HepG2 (cell line): ENCODE measurements around the gene AP2B1. TPM values are rescaled to one million over a fixed set of nuclear protein-coding genes. Genes with fewer than 3 reads are reported as not detected.

ENCODE experiments used
- ARID2 ChIP-seq: sonication (generic); formaldehyde crosslinking; IDR thresholded peaks from 2 replicates; pipeline ENCODE4 v1.8.1; 2022; ENCODE audit warnings: mild to moderate bottlenecking, missing genetic modification reagents, borderline replicate concordance
- CC2D1A ChIP-seq: sonication (generic); formaldehyde crosslinking; IDR thresholded peaks from 2 replicates; pipeline ENCODE4 v1.8.1; 2023; ENCODE audit warnings: mild to moderate bottlenecking, missing genetic modification reagents
- DMAP1 ChIP-seq: IDR thresholded peaks from 2 replicates; pipeline ENCODE4 v1.6.1; 2016
- ETV6 ChIP-seq: sonication (generic); formaldehyde crosslinking; conservative IDR thresholded peaks from 2 replicates; pipeline ENCODE4 v1.4.0; 2020; ENCODE audit warnings: missing genetic modification reagents
- GATAD1 ChIP-seq: IDR thresholded peaks from 2 replicates; pipeline ENCODE4 v1.6.1; 2016; ENCODE audit warnings: missing genetic modification reagents, missing compliant biosample characterization
- HHEX ChIP-seq: IDR thresholded peaks from 2 replicates; pipeline ENCODE4 v1.6.1; 2016; ENCODE audit warnings: control low read depth
- KAT7 ChIP-seq: IDR thresholded peaks from 2 replicates; pipeline ENCODE4 v1.6.1; 2018; ENCODE audit warnings: borderline replicate concordance, missing compliant biosample characterization
- KDM2A ChIP-seq: sonication (generic); formaldehyde crosslinking; IDR thresholded peaks from 2 replicates; pipeline ENCODE4 v1.4.0; 2020; ENCODE audit warnings: low read depth, missing genetic modification reagents, borderline replicate concordance
- SNAI1 ChIP-seq: sonication (generic); formaldehyde crosslinking; IDR thresholded peaks from 2 replicates; pipeline ENCODE4 v1.5.0; 2020; ENCODE audit warnings: mild to moderate bottlenecking, missing genetic modification reagents, borderline replicate concordance
- SP140L ChIP-seq: sonication (generic); formaldehyde crosslinking; IDR thresholded peaks from 2 replicates; pipeline ENCODE4 v1.4.0; 2020; ENCODE audit warnings: missing genetic modification reagents, borderline replicate concordance
- TCF7L2 ChIP-seq: IDR thresholded peaks from 2 replicates; pipeline ENCODE4 v1.6.1; 2011; ENCODE audit warnings: mild to moderate bottlenecking, low read depth, low read length, moderate library complexity
- ZBTB8A ChIP-seq: sonication (generic); formaldehyde crosslinking; IDR thresholded peaks from 2 replicates; pipeline ENCODE4 v1.4.0; 2020; ENCODE audit warnings: mild to moderate bottlenecking, low read depth, missing genetic modification reagents, borderline replicate concordance
- ZNF12 ChIP-seq: sonication (generic); formaldehyde crosslinking; IDR thresholded peaks from 2 replicates; pipeline ENCODE4 v1.5.0; 2020; ENCODE audit warnings: missing genetic modification reagents
- ZNF20 ChIP-seq: sonication (generic); formaldehyde crosslinking; IDR thresholded peaks from 2 replicates; pipeline ENCODE4 v1.4.0; 2020; ENCODE audit warnings: mild to moderate bottlenecking, moderate library complexity, missing genetic modification reagents
- ZNF563 ChIP-seq: sonication (generic); formaldehyde crosslinking; IDR thresholded peaks from 2 replicates; pipeline ENCODE4 v1.8.0; 2022; ENCODE audit warnings: mild to moderate bottlenecking, moderate library complexity, missing genetic modification reagents
- ZSCAN29 ChIP-seq: sonication (generic); formaldehyde crosslinking; conservative IDR thresholded peaks from 2 replicates; pipeline ENCODE4 v1.4.0; 2020; ENCODE audit warnings: mild to moderate bottlenecking, missing genetic modification reagents
- polyA plus RNA-seq, 8 experiments: library from polyadenylated mRNA; depleted of rRNA in 3 of 8; stranded (reverse) in 7 of 8; unstranded in 1 of 8; fragments of >200 nt; fragmentation: Illumina TruSeq in 4 of 8; extraction: Trizol in 4 of 8; gene quantifications; 2 replicates each; pipeline versions ENCODE4 v1.2.1 to v1.2.3, GENCODE V29; 2011 to 2016; ENCODE audit warnings: low read depth in 4 of 8, missing spikeins in 1 of 8, mixed read lengths in 1 of 8; ENCODE audit not compliant: insufficient read depth in 1 of 8
- total RNA-seq, 5 experiments: library from RNA; depleted of rRNA; stranded (reverse); fragments of >200 nt; fragmentation: Illumina TruSeq; extraction: Trizol; gene quantifications; 2 replicates each; pipeline ENCODE4 v1.2.3, GENCODE V29; 2016; ENCODE audit warnings: low read depth in 1 of 5
- TF ChIP-seq, protein P1 (sequence below): IDR thresholded peaks from 2 replicates; pipeline ENCODE4 v1.6.1; 2016; ENCODE audit warnings: mild to moderate bottlenecking
- TF ChIP-seq, protein P2 (sequence below): sonication (generic); formaldehyde crosslinking; IDR thresholded peaks from 2 replicates; pipeline ENCODE4 v1.4.0; 2020; ENCODE audit warnings: mild to moderate bottlenecking, missing genetic modification reagents
- TF ChIP-seq, protein P3 (sequence below): sonication (generic); formaldehyde crosslinking; IDR thresholded peaks from 2 replicates; pipeline ENCODE4 v1.4.0; 2020; ENCODE audit warnings: missing genetic modification reagents
- TF ChIP-seq, protein P4 (sequence below): sonication (generic); formaldehyde crosslinking; IDR thresholded peaks from 2 replicates; pipeline ENCODE4 v1.4.0; 2020; ENCODE audit warnings: mild to moderate bottlenecking, missing genetic modification reagents
- TF ChIP-seq, protein P5 (sequence below): IDR thresholded peaks from 2 replicates; pipeline ENCODE4 v1.6.1; 2016; ENCODE audit warnings: missing compliant biosample characterization, missing genetic modification reagents, borderline replicate concordance

Gene AP2B1
- total and polyA plus RNA-seq, 2 of the 13 experiments (the other 11 are each of a cell fraction or from before 2014, with no cell fraction given): 23.8 to 71.3 TPM

DNA sequence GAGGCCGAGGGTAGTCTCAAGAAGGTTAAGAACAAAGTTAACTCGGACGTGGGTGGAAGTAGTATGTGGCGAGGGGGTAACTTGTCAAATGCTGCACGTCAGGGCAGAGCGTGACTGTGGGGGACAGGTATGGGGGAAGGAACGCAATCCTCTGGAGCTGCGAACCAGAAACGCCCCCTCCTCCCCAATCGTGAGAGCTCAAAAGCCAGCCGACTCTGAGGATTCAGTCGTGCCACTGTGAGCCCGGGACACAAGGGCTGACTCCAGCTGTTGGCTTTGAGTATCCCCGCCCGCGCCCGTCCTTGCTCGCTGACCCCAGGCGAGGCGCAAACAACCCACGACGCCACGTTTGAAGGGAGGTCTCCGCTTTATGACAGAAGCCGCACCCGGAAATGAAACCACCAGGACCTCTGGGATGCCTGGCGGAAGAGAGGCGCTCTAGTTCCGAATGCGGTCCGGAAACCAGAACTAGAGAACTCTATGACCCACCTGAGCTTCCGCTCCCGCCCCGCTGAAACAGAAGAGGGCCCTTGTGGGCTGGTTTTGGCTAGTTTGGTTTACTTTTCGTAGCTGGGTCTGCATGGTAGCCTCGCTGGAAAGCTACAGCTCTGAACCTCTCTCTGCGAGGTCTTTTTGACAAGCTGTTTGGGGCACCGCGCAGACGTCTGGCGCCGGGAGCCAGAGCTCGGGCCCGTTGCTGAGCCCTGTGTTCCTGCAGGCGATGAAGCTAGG, 8.8 kb upstream of the AP2B1 start, which contains the start of gene PEX12 (continued):
- TF ChIP-seq, protein P1, sequence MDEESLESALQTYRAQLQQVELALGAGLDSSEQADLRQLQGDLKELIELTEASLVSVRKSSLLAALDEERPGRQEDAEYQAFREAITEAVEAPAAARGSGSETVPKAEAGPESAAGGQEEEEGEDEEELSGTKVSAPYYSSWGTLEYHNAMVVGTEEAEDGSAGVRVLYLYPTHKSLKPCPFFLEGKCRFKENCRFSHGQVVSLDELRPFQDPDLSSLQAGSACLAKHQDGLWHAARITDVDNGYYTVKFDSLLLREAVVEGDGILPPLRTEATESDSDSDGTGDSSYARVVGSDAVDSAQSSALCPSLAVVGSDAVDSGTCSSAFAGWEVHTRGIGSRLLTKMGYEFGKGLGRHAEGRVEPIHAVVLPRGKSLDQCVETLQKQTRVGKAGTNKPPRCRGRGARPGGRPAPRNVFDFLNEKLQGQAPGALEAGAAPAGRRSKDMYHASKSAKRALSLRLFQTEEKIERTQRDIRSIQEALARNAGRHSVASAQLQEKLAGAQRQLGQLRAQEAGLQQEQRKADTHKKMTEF: peak; percentile 88
- TF ChIP-seq SP140L (CRISPR knock-in tag) (no peak), ZNF563 (CRISPR knock-in tag) (peak; percentile 66; the same call in 1 of the 2 replicates), KDM2A (CRISPR knock-in tag) (peak; percentile 77), ZNF20 (CRISPR knock-in tag) (no peak), ZBTB8A (CRISPR knock-in tag) (no peak), TCF7L2 (no peak), HHEX (CRISPR knock-in tag) (no peak; the same call in 1 of the 2 replicates), ETV6 (peak; percentile 74; the same call in 1 of the 2 replicates), KAT7 (CRISPR knock-in tag) (no peak), ZNF12 (CRISPR knock-in tag) (no peak), DMAP1 (peak; percentile 96), ZSCAN29 (CRISPR knock-in tag) (no peak), ARID2 (CRISPR knock-in tag) (no peak), GATAD1 (peak; percentile 97), SNAI1 (CRISPR knock-in tag) (0 out of 2 replicates have a peak, but pooled peaks have one; percentile 15), CC2D1A (CRISPR knock-in tag) (no peak)
- TF ChIP-seq, protein P2, sequence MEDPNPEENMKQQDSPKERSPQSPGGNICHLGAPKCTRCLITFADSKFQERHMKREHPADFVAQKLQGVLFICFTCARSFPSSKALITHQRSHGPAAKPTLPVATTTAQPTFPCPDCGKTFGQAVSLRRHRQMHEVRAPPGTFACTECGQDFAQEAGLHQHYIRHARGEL (CRISPR knock-in tag): no peak
- TF ChIP-seq, protein P3, sequence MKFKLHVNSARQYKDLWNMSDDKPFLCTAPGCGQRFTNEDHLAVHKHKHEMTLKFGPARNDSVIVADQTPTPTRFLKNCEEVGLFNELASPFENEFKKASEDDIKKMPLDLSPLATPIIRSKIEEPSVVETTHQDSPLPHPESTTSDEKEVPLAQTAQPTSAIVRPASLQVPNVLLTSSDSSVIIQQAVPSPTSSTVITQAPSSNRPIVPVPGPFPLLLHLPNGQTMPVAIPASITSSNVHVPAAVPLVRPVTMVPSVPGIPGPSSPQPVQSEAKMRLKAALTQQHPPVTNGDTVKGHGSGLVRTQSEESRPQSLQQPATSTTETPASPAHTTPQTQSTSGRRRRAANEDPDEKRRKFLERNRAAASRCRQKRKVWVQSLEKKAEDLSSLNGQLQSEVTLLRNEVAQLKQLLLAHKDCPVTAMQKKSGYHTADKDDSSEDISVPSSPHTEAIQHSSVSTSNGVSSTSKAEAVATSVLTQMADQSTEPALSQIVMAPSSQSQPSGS (CRISPR knock-in tag): 0 out of 2 replicates have a peak, but pooled peaks have one; percentile 69
- TF ChIP-seq, protein P4, sequence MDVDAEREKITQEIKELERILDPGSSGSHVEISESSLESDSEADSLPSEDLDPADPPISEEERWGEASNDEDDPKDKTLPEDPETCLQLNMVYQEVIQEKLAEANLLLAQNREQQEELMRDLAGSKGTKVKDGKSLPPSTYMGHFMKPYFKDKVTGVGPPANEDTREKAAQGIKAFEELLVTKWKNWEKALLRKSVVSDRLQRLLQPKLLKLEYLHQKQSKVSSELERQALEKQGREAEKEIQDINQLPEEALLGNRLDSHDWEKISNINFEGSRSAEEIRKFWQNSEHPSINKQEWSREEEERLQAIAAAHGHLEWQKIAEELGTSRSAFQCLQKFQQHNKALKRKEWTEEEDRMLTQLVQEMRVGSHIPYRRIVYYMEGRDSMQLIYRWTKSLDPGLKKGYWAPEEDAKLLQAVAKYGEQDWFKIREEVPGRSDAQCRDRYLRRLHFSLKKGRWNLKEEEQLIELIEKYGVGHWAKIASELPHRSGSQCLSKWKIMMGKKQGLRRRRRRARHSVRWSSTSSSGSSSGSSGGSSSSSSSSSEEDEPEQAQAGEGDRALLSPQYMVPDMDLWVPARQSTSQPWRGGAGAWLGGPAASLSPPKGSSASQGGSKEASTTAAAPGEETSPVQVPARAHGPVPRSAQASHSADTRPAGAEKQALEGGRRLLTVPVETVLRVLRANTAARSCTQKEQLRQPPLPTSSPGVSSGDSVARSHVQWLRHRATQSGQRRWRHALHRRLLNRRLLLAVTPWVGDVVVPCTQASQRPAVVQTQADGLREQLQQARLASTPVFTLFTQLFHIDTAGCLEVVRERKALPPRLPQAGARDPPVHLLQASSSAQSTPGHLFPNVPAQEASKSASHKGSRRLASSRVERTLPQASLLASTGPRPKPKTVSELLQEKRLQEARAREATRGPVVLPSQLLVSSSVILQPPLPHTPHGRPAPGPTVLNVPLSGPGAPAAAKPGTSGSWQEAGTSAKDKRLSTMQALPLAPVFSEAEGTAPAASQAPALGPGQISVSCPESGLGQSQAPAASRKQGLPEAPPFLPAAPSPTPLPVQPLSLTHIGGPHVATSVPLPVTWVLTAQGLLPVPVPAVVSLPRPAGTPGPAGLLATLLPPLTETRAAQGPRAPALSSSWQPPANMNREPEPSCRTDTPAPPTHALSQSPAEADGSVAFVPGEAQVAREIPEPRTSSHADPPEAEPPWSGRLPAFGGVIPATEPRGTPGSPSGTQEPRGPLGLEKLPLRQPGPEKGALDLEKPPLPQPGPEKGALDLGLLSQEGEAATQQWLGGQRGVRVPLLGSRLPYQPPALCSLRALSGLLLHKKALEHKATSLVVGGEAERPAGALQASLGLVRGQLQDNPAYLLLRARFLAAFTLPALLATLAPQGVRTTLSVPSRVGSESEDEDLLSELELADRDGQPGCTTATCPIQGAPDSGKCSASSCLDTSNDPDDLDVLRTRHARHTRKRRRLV (CRISPR knock-in tag): no peak
- TF ChIP-seq, protein P5, sequence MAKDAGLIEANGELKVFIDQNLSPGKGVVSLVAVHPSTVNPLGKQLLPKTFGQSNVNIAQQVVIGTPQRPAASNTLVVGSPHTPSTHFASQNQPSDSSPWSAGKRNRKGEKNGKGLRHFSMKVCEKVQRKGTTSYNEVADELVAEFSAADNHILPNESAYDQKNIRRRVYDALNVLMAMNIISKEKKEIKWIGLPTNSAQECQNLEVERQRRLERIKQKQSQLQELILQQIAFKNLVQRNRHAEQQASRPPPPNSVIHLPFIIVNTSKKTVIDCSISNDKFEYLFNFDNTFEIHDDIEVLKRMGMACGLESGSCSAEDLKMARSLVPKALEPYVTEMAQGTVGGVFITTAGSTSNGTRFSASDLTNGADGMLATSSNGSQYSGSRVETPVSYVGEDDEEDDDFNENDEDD (CRISPR knock-in tag): peak; percentile 52; the same call in 1 of the 2 replicates
